Measurements from ENCODE around the gene IPPK. TPM values are rescaled to one million over a fixed set of nuclear protein-coding genes. Genes with fewer than 3 reads are reported as not detected.

The IPPK gene
- total RNA-seq, 1 experiment from 2014 or later: 5.4 TPM

DNA sequence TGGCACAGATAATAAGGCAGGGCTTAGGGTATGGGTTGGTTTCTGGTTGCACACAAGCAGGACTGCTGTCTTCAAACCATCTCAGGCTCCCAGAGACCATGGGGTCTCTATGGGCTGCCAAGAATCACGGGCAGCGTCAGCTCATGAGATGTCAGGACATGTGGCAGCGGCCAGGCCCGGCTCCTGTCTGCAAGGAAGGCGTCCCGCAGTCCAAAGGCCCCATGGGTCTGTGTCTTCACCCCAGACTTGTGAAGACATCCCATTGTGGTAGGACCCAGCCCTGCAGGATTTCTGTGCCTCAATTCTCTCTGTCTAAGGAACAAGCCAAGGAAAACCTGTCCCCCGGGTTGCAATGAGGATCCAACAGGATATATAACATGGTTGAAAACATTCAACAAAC lies 32.6 kb downstream of the IPPK start:
- Histone ChIP-seq H3K9me3 (ENCODE audit: control insufficient read depth, insufficient read depth, low read depth, low read length) (no peaks in the 10 kb centered on the region), H3K4me3 (ENCODE audit: low read depth in 2 of 2, low read length in 2 of 2) (no peak overlapping the region), H3K36me3 (ENCODE audit: control insufficient read depth, insufficient read depth, low read length) (peaks cover 5% of the 10 kb centered on the region), H3K27me3 (ENCODE audit: control insufficient read depth, insufficient read depth, low read length) (no peaks in the 10 kb centered on the region), H3K27ac (ENCODE audit: low read length) (no peak overlapping the region), H3K4me1 (ENCODE audit: control insufficient read depth, insufficient read depth, low read length) (no peaks in the 10 kb centered on the region)
- ChIA-PET POLR2A (no interaction called here), CTCF (no interaction called here)
- intact Hi-C loops (cut with micrococcal nuclease; ENCODE audit: unreplicated experiment): no loop called here
- in situ Hi-C loops (cut with HindIII; ENCODE audit: low pct_unique_long_range_greater_than_20kb, low sequenced_read_pairs): no loop called here
- TF ChIP-seq SIN3A (IDR thresholded peaks at IDR 0.05; ENCODE audit: borderline replicate concordance, insufficient read depth, low read depth, low read length): no peak
- TF ChIP-seq TCF7L2 (IDR thresholded peaks at IDR 0.05; ENCODE audit: low read depth, low read length): no peak
- no peak for TF ChIP-seq POLR2AphosphoS5 (IDR thresholded peaks at IDR 0.05; ENCODE audit: low read depth, low read length)
- TF ChIP-seq, protein P1, sequence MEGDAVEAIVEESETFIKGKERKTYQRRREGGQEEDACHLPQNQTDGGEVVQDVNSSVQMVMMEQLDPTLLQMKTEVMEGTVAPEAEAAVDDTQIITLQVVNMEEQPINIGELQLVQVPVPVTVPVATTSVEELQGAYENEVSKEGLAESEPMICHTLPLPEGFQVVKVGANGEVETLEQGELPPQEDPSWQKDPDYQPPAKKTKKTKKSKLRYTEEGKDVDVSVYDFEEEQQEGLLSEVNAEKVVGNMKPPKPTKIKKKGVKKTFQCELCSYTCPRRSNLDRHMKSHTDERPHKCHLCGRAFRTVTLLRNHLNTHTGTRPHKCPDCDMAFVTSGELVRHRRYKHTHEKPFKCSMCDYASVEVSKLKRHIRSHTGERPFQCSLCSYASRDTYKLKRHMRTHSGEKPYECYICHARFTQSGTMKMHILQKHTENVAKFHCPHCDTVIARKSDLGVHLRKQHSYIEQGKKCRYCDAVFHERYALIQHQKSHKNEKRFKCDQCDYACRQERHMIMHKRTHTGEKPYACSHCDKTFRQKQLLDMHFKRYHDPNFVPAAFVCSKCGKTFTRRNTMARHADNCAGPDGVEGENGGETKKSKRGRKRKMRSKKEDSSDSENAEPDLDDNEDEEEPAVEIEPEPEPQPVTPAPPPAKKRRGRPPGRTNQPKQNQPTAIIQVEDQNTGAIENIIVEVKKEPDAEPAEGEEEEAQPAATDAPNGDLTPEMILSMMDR (IDR thresholded peaks at IDR 0.05): no peak
- BruUV-seq (replicated peaks): no TSS peak
- ATAC-seq (no peak), DNase-seq (ENCODE audit: low read depth, low spot score) (no peak)

DNA sequence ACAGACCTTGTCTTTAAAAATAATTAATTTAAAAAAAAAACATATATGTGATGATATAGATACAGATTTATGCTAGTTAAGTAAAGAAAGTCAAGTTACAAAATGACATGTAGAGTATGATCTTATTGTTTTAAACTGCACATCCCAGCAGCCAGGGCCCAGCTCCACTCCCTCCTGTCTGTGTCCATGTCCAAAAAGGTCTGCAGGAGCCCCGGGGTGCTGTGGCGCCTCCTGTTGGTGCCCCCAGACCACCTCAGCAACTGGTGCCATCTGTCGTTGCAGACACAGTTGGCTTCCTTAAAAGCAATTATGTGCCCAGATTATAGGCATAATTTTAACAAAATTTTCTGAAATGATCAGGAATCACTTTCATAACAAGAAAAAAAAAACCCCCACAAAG lies 33.3 kb downstream of the IPPK start:
- Histone ChIP-seq H3K4me1 (ENCODE audit: control insufficient read depth, insufficient read depth, low read length) (no peaks in the 10 kb centered on the region), H3K9me3 (ENCODE audit: control insufficient read depth, insufficient read depth, low read depth, low read length) (no peaks in the 10 kb centered on the region), H3K4me3 (ENCODE audit: low read depth in 2 of 2, low read length in 2 of 2) (no peak overlapping the region), H3K36me3 (ENCODE audit: control insufficient read depth, insufficient read depth, low read length) (peaks cover 5% of the 10 kb centered on the region), H3K27me3 (ENCODE audit: control insufficient read depth, insufficient read depth, low read length) (no peaks in the 10 kb centered on the region), H3K27ac (ENCODE audit: low read length) (no peak overlapping the region)
- in situ Hi-C loops (cut with HindIII; ENCODE audit: low pct_unique_long_range_greater_than_20kb, low sequenced_read_pairs) (no loop called here), intact Hi-C loops (cut with micrococcal nuclease; ENCODE audit: unreplicated experiment) (no loop called here)
- TF ChIP-seq, protein P2, sequence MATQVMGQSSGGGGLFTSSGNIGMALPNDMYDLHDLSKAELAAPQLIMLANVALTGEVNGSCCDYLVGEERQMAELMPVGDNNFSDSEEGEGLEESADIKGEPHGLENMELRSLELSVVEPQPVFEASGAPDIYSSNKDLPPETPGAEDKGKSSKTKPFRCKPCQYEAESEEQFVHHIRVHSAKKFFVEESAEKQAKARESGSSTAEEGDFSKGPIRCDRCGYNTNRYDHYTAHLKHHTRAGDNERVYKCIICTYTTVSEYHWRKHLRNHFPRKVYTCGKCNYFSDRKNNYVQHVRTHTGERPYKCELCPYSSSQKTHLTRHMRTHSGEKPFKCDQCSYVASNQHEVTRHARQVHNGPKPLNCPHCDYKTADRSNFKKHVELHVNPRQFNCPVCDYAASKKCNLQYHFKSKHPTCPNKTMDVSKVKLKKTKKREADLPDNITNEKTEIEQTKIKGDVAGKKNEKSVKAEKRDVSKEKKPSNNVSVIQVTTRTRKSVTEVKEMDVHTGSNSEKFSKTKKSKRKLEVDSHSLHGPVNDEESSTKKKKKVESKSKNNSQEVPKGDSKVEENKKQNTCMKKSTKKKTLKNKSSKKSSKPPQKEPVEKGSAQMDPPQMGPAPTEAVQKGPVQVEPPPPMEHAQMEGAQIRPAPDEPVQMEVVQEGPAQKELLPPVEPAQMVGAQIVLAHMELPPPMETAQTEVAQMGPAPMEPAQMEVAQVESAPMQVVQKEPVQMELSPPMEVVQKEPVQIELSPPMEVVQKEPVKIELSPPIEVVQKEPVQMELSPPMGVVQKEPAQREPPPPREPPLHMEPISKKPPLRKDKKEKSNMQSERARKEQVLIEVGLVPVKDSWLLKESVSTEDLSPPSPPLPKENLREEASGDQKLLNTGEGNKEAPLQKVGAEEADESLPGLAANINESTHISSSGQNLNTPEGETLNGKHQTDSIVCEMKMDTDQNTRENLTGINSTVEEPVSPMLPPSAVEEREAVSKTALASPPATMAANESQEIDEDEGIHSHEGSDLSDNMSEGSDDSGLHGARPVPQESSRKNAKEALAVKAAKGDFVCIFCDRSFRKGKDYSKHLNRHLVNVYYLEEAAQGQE (IDR thresholded peaks at IDR 0.05; ENCODE audit: insufficient read depth in 1 of 2, low read depth in 2 of 2, low read length in 1 of 2): no peak
- TF ChIP-seq POLR2AphosphoS5 (IDR thresholded peaks at IDR 0.05; ENCODE audit: low read depth, low read length) (no peak), SIN3A (IDR thresholded peaks at IDR 0.05; ENCODE audit: borderline replicate concordance, insufficient read depth, low read depth, low read length) (no peak), TCF7L2 (IDR thresholded peaks at IDR 0.05; ENCODE audit: low read depth, low read length) (no peak)
- TF ChIP-seq, protein P1 (IDR thresholded peaks at IDR 0.05): no peak
- no TSS peak for BruUV-seq (replicated peaks)
- CTCF ChIA-PET: no interaction called here
- no peak for DNase-seq (ENCODE audit: low read depth, low spot score)
- POLR2A ChIA-PET: no interaction called here
- ATAC-seq: no peak
